Esophagus muscularis mucosa (tissue), 4 donors: ENCODE data around the gene PPP6R2. TPM values are rescaled to one million over a fixed set of nuclear protein-coding genes. Genes with fewer than 3 reads are reported as not detected.

Source experiments
- DNase-seq: peaks from one replicate; pipeline ENCODE4 v3.0.0-alpha.2; 2017; ENCODE audit errors: extremely low spot score
- H3K27ac ChIP-seq, 4 donors: fragments of 200-600 bp; sonication (generic); replicated peaks in 1 of 4; 1 replicate in 3 of 4; 2 replicates in 1 of 4; pipeline ENCODE4 v1.5.1; 2016 to 2019; ENCODE audit warnings: mild to moderate bottlenecking in 1 of 4
- H3K27me3 ChIP-seq, 4 donors: fragments of 200-600 bp; sonication (generic); one replicate each; pipeline versions ENCODE4 v1.5.1 to v1.6.0; 2016 to 2019
- H3K36me3 ChIP-seq, 4 donors: fragments of 200-600 bp; sonication (generic); one replicate each; pipeline ENCODE4 v1.5.1; 2016 to 2019
- H3K4me1 ChIP-seq, 4 donors: fragments of 200-600 bp; sonication (generic); one replicate each; pipeline ENCODE4 v1.5.1; 2016 to 2019
- H3K4me3 ChIP-seq, 4 donors: fragments of 200-600 bp; sonication (generic); 1 replicate in 2 of 4; 2 replicates in 2 of 4; pipeline ENCODE4 v1.5.1; 2016 to 2019; ENCODE audit warnings: mild to moderate bottlenecking in 4 of 4, moderate library complexity in 1 of 4
- H3K9me3 ChIP-seq, 4 donors: fragments of 200-600 bp; sonication (generic); 1 replicate in 3 of 4; 2 replicates in 1 of 4; pipeline ENCODE4 v1.5.1; 2016 to 2019
- CTCF ChIP-seq, 3 experiments: fragments of 200-600 bp in 2 of 3; fragments of 450-650 bp in 1 of 3; sonication (generic) in 2 of 3; IDR thresholded peaks; one replicate each; pipeline ENCODE4 v1.5.1; 2017 to 2019; ENCODE audit warnings: antibody characterized with exemption in 3 of 3, mild to moderate bottlenecking in 2 of 3, moderate library complexity in 1 of 3
- EP300 ChIP-seq: sonication (generic); formaldehyde crosslinking; IDR thresholded peaks from one replicate; pipeline ENCODE4 v1.6.1; 2017; ENCODE audit warnings: antibody characterized with exemption
- POLR2A ChIP-seq: fragments of 450-650 bp; IDR thresholded peaks from one replicate; pipeline ENCODE4 v1.6.1; 2017; ENCODE audit warnings: antibody characterized with exemption, moderate library complexity, mild to moderate bottlenecking, low read depth
- POLR2AphosphoS5 ChIP-seq, 2 donors: sonication (generic); formaldehyde crosslinking; IDR thresholded peaks; one replicate each; pipeline ENCODE4 v1.6.1; 2017; ENCODE audit warnings: antibody characterized with exemption in 2 of 2
- WGBS: methylation state at CpG from one replicate; pipeline ENCODE4 v1.1.5; 2018; 5-methylcytosine and 5-hydroxymethylcytosine counted together
- intact Hi-C: fragments of 100-400 bp; cut with DNase I; formaldehyde crosslinking; loops from one replicate; pipeline ENCODE4 v1.15.1; 2023
- total RNA-seq, 4 donors: library from RNA; depleted of rRNA; stranded (reverse); fragments of >200 nt; gene quantifications; one replicate each; pipeline versions ENCODE4 v1.1.0 to v1.2.1, GENCODE V29; 2016

The PPP6R2 gene
- total RNA-seq, 4 donors from 2014 or later = 57.7 to 79.4 (median 65.3) TPM

- Histone ChIP-seq H3K4me3 (no peak overlapping the region), H3K27ac (no peak overlapping the region), H3K4me1 (peaks cover 8 to 25% (median 16%) of the 10 kb centered on the region in 4 donors), H3K27me3 (no peaks in the 10 kb centered on the region), H3K9me3 (no peaks in the 10 kb centered on the region), H3K36me3 (peaks cover 62 to 89% (median 81%) of the 10 kb centered on the region in 4 donors)
- intact Hi-C loops = no loop called here
- WGBS = 86% methylated on average over 20 of the region's 26 CpGs
- DNase-seq = no peak
- TF ChIP-seq CTCF (IDR thresholded peaks at IDR 0.05) (no peak), EP300 (no peak), POLR2AphosphoS5 (IDR thresholded peaks at IDR 0.05) (no peak)
Observed at GRCh38 chr22:50440544-50441249, 97.6 kb downstream of the PPP6R2 start.

- Histone ChIP-seq H3K36me3 (peaks cover 56 to 89% (median 81%) of the 10 kb centered on the region in 4 donors), H3K4me3 (no peak overlapping the region), H3K27ac (no peak overlapping the region), H3K27me3 (no peaks in the 10 kb centered on the region), H3K9me3 (no peaks in the 10 kb centered on the region), H3K4me1 (peaks cover 8 to 25% (median 16%) of the 10 kb centered on the region in 4 donors)
- no peak for TF ChIP-seq POLR2A
- no peak for TF ChIP-seq CTCF (IDR thresholded peaks at IDR 0.05)
- TF ChIP-seq EP300 = no peak
- no peak for TF ChIP-seq POLR2AphosphoS5 (IDR thresholded peaks at IDR 0.05)
- no peak for DNase-seq
- 90% methylated on average over 7 of the region's 17 CpGs for WGBS
- intact Hi-C loops = no loop called here
Observed at GRCh38 chr22:50441428-50441993, 98.4 kb downstream of the PPP6R2 start.

- H3K9me3 ChIP-seq = no peaks in the 10 kb centered on the region
- peaks cover 58 to 89% (median 81%) of the 10 kb centered on the region in 4 donors for H3K36me3 ChIP-seq
- intact Hi-C loops = no loop called here
- no peaks in the 10 kb centered on the region for H3K27me3 ChIP-seq
- peaks cover 8 to 25% (median 16%) of the 10 kb centered on the region in 4 donors for H3K4me1 ChIP-seq
- H3K4me3 ChIP-seq = no peak overlapping the region
- TF ChIP-seq POLR2AphosphoS5 (IDR thresholded peaks at IDR 0.05) (peak in 1 of 2 donors; percentile 30), CTCF (IDR thresholded peaks at IDR 0.05) (no peak)
- 78% methylated on average over 10 of the region's 15 CpGs for WGBS
- peak overlapping the region in 1 of 4 donors; percentile 38 for H3K27ac ChIP-seq
- no peak for DNase-seq
Observed at GRCh38 chr22:50443197-50443596, 100.1 kb downstream of the PPP6R2 start.

- Histone ChIP-seq H3K4me1 (peaks cover 8 to 25% (median 16%) of the 10 kb centered on the region in 4 donors), H3K36me3 (peaks cover 54 to 89% (median 81%) of the 10 kb centered on the region in 4 donors), H3K27ac (peak overlapping the region; percentile 10 to 57 (median 26)), H3K9me3 (no peaks in the 10 kb centered on the region), H3K27me3 (no peaks in the 10 kb centered on the region), H3K4me3 (no peak overlapping the region)
- TF ChIP-seq CTCF (IDR thresholded peaks at IDR 0.05) (no peak), EP300 (no peak), POLR2AphosphoS5 (IDR thresholded peaks at IDR 0.05) (no peak), POLR2A (no peak)
- 64% methylated on average over 22 of the region's 28 CpGs for WGBS
- intact Hi-C loops = no loop called here
- no peak for DNase-seq
Observed at GRCh38 chr22:50443801-50444625, 100.9 kb downstream of the PPP6R2 start.
